HepG2 (cell line): ENCODE results near the gene SLC23A2. TPM values are rescaled to one million over a fixed set of nuclear protein-coding genes. Genes with fewer than 3 reads are reported as not detected.

Experiments
- AHR ChIP-seq: IDR thresholded peaks from 2 replicates; pipeline ENCODE4 v1.6.1; 2018; ENCODE audit warnings: missing genetic modification reagents, missing compliant biosample characterization
- ARNT ChIP-seq: fragments of 450-650 bp; IDR thresholded peaks from 2 replicates; pipeline ENCODE4 v1.6.1; 2017
- CERS6 ChIP-seq: sonication (generic); formaldehyde crosslinking; IDR thresholded peaks from 2 replicates; pipeline ENCODE4 v1.5.0; 2020; ENCODE audit warnings: missing genetic modification reagents
- DMAP1 ChIP-seq: IDR thresholded peaks from 2 replicates; pipeline ENCODE4 v1.6.1; 2016
- FOXK1 ChIP-seq: sonication (generic); formaldehyde crosslinking; IDR thresholded peaks from 2 replicates; pipeline ENCODE4 v1.4.0; 2020; ENCODE audit warnings: low read depth, missing genetic modification reagents, borderline replicate concordance
- MTA1 ChIP-seq: sonication (generic); formaldehyde crosslinking; IDR thresholded peaks from 2 replicates; pipeline ENCODE4 v1.4.0; 2020; ENCODE audit warnings: missing genetic modification reagents, mild to moderate bottlenecking, borderline replicate concordance
- PCBP1 ChIP-seq: fragments of 200-400 bp; formaldehyde crosslinking; IDR thresholded peaks from 2 replicates; pipeline ENCODE4 v1.6.1; 2017; ENCODE audit warnings: mild to moderate bottlenecking, low read depth, low read length, borderline replicate concordance
- RAD21 ChIP-seq: fragments of 450-650 bp; formaldehyde crosslinking; IDR thresholded peaks from 2 replicates; pipeline ENCODE4 v1.5.0; 2020; ENCODE audit warnings: mild to moderate bottlenecking
- RBFOX2 ChIP-seq: fragments of 200-400 bp; formaldehyde crosslinking; IDR thresholded peaks from 2 replicates; pipeline ENCODE4 v1.6.1; 2017; ENCODE audit warnings: low read depth, mild to moderate bottlenecking, low read length
- RNF2 ChIP-seq: fragments of 450-650 bp; conservative IDR thresholded peaks from 2 replicates; pipeline ENCODE4 v1.6.1; 2016; ENCODE audit warnings: low read depth
- ZNF263 ChIP-seq: sonication (generic); formaldehyde crosslinking; IDR thresholded peaks from 2 replicates; pipeline ENCODE4 v1.4.0; 2020; ENCODE audit warnings: missing genetic modification reagents
- ZNF292 ChIP-seq: sonication (generic); formaldehyde crosslinking; IDR thresholded peaks from 2 replicates; pipeline ENCODE4 v1.8.1; 2022; ENCODE audit warnings: mild to moderate bottlenecking, low read depth, missing genetic modification reagents, borderline replicate concordance
- ZNF296 ChIP-seq: sonication (generic); formaldehyde crosslinking; conservative IDR thresholded peaks from 2 replicates; pipeline ENCODE4 v1.5.0; 2020; ENCODE audit warnings: mild to moderate bottlenecking, missing genetic modification reagents
- ZNF362 ChIP-seq: sonication (generic); formaldehyde crosslinking; IDR thresholded peaks from 2 replicates; pipeline ENCODE4 v1.4.0; 2020; ENCODE audit warnings: missing genetic modification reagents, mild to moderate bottlenecking, borderline replicate concordance
- ZNF577 ChIP-seq: sonication (generic); formaldehyde crosslinking; IDR thresholded peaks from 2 replicates; pipeline ENCODE4 v1.4.0; 2020; ENCODE audit warnings: mild to moderate bottlenecking, low read depth, missing genetic modification reagents, borderline replicate concordance
- ZNF616 ChIP-seq: sonication (generic); formaldehyde crosslinking; IDR thresholded peaks from 2 replicates; pipeline ENCODE4 v1.5.0; 2020; ENCODE audit warnings: low read depth, mild to moderate bottlenecking, missing genetic modification reagents
- ZNF749 ChIP-seq: sonication (generic); formaldehyde crosslinking; IDR thresholded peaks from 2 replicates; pipeline ENCODE4 v1.8.0; 2022; ENCODE audit warnings: mild to moderate bottlenecking, missing genetic modification reagents, moderate library complexity, borderline replicate concordance
- polyA plus RNA-seq, 8 experiments: library from polyadenylated mRNA; depleted of rRNA in 3 of 8; stranded (reverse) in 7 of 8; unstranded in 1 of 8; fragments of >200 nt; fragmentation: Illumina TruSeq in 4 of 8; extraction: Trizol in 4 of 8; gene quantifications; 2 replicates each; pipeline versions ENCODE4 v1.2.1 to v1.2.3, GENCODE V29; 2011 to 2016; ENCODE audit warnings: low read depth in 4 of 8, missing spikeins in 1 of 8, mixed read lengths in 1 of 8; ENCODE audit not compliant: insufficient read depth in 1 of 8
- total RNA-seq, 5 experiments: library from RNA; depleted of rRNA; stranded (reverse); fragments of >200 nt; fragmentation: Illumina TruSeq; extraction: Trizol; gene quantifications; 2 replicates each; pipeline ENCODE4 v1.2.3, GENCODE V29; 2016; ENCODE audit warnings: low read depth in 1 of 5
- TF ChIP-seq, protein P1 (sequence below): sonication (generic); formaldehyde crosslinking; IDR thresholded peaks from 2 replicates; pipeline ENCODE4 v1.5.1; 2020; ENCODE audit warnings: mild to moderate bottlenecking, missing genetic modification reagents
- TF ChIP-seq, protein P2 (sequence below): sonication (generic); formaldehyde crosslinking; IDR thresholded peaks from 2 replicates; pipeline ENCODE4 v1.5.1; 2020; ENCODE audit warnings: missing genetic modification reagents, mild to moderate bottlenecking, borderline replicate concordance
- TF ChIP-seq, protein P3 (sequence below): sonication (generic); formaldehyde crosslinking; IDR thresholded peaks from 2 replicates; pipeline ENCODE4 v1.4.0; 2020; ENCODE audit warnings: missing genetic modification reagents

Gene SLC23A2
- total and polyA plus RNA-seq, 2 of the 13 experiments (the other 11 are each of a cell fraction or from before 2014, with no cell fraction given): 42.2 to 51.2 TPM

DNA sequence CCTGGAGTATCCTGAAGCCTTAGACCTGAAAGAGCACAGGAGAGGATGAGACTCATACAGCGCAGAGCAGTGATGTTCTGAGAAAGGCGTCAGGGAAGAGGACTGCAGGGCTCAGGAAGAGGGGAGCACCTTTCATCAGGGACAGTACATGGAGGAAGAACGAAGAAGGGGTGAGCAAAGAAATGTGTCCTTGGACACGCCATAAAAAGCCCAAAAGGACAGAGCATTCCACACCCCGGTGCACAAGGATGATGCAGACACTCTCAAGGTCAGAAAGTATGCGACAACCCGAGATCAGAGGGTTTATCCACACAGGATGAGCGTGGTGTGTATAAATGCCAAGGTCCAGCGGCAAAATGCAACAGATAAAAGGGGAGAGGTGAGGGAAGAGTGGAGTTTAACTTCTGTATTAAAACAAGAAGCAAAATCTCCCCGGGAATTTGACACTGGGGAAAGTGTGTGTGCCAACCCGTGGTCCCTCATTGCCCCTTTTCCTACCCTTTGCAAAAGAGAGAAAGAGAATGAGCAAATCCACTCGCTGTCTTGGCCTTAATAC is 64.4 kb downstream of the SLC23A2 start (continued):
- TF ChIP-seq, protein P1, sequence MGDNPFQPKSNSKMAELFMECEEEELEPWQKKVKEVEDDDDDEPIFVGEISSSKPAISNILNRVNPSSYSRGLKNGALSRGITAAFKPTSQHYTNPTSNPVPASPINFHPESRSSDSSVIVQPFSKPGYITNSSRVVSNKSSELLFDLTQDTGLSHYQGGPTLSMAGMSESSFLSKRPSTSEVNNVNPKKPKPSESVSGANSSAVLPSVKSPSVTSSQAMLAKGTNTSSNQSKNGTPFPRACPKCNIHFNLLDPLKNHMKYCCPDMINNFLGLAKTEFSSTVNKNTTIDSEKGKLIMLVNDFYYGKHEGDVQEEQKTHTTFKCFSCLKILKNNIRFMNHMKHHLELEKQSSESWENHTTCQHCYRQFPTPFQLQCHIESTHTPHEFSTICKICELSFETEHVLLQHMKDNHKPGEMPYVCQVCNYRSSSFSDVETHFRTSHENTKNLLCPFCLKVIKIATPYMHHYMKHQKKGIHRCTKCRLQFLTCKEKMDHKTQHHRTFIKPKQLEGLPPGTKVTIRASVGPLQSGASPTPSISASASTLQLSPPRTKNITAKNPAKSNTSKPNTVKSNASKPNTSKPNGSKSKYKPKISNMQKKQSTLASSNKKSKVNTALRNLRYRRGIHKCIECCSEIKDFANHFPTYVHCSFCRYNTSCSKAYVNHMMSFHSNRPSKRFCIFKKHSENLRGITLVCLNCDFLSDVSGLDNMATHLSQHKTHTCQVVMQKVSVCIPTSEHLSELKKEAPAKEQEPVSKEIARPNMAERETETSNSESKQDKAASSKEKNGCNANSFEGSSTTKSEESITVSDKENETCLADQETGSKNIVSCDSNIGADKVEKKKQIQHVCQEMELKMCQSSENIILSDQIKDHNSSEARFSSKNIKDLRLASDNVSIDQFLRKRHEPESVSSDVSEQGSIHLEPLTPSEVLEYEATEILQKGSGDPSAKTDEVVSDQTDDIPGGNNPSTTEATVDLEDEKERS (CRISPR knock-in tag): no peak
- TF ChIP-seq CERS6 (CRISPR knock-in tag): no peak
- peak; percentile 72; the same call in 1 of the 2 replicates for TF ChIP-seq FOXK1 (CRISPR knock-in tag)
- TF ChIP-seq ZNF362 (CRISPR knock-in tag): peak; percentile 62; the same call in 1 of the 2 replicates
- no peak for TF ChIP-seq ZNF577
- TF ChIP-seq PCBP1: no peak
- TF ChIP-seq ZNF616 (CRISPR knock-in tag): no peak
- TF ChIP-seq ZNF749 (CRISPR knock-in tag): no peak
- TF ChIP-seq ZNF296: no peak
- TF ChIP-seq ZNF292: peak; percentile 70; the same call in 1 of the 2 replicates
- TF ChIP-seq MTA1 (CRISPR knock-in tag): peak; percentile 91; the same call in 1 of the 2 replicates
- TF ChIP-seq RNF2: no peak
- TF ChIP-seq, protein P2, sequence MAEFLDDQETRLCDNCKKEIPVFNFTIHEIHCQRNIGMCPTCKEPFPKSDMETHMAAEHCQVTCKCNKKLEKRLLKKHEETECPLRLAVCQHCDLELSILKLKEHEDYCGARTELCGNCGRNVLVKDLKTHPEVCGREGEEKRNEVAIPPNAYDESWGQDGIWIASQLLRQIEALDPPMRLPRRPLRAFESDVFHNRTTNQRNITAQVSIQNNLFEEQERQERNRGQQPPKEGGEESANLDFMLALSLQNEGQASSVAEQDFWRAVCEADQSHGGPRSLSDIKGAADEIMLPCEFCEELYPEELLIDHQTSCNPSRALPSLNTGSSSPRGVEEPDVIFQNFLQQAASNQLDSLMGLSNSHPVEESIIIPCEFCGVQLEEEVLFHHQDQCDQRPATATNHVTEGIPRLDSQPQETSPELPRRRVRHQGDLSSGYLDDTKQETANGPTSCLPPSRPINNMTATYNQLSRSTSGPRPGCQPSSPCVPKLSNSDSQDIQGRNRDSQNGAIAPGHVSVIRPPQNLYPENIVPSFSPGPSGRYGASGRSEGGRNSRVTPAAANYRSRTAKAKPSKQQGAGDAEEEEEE (CRISPR knock-in tag): no peak
- no peak for TF ChIP-seq RBFOX2
- TF ChIP-seq, protein P3, sequence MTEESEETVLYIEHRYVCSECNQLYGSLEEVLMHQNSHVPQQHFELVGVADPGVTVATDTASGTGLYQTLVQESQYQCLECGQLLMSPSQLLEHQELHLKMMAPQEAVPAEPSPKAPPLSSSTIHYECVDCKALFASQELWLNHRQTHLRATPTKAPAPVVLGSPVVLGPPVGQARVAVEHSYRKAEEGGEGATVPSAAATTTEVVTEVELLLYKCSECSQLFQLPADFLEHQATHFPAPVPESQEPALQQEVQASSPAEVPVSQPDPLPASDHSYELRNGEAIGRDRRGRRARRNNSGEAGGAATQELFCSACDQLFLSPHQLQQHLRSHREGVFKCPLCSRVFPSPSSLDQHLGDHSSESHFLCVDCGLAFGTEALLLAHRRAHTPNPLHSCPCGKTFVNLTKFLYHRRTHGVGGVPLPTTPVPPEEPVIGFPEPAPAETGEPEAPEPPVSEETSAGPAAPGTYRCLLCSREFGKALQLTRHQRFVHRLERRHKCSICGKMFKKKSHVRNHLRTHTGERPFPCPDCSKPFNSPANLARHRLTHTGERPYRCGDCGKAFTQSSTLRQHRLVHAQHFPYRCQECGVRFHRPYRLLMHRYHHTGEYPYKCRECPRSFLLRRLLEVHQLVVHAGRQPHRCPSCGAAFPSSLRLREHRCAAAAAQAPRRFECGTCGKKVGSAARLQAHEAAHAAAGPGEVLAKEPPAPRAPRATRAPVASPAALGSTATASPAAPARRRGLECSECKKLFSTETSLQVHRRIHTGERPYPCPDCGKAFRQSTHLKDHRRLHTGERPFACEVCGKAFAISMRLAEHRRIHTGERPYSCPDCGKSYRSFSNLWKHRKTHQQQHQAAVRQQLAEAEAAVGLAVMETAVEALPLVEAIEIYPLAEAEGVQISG: peak; percentile 46; the same call in 1 of the 2 replicates
- TF ChIP-seq AHR: no peak
- peak; percentile 99 for TF ChIP-seq ZNF263 (CRISPR knock-in tag)
- TF ChIP-seq DMAP1 (CRISPR knock-in tag): no peak
- peak; percentile 15; the same call in 1 of the 2 replicates for TF ChIP-seq RAD21
- TF ChIP-seq ARNT: no peak
